ENCODE data around the gene BIRC2. TPM values are rescaled to one million over a fixed set of nuclear protein-coding genes. Genes with fewer than 3 reads are reported as not detected.
"Not testable (repeated sequence)": the region's sequence is repeated elsewhere in the genome, so short reads cannot be mapped to it uniquely, and the experiment has no call there.

Gene BIRC2
- total RNA-seq, 1 experiment from 2014 or later: 32.6 TPM

DNA sequence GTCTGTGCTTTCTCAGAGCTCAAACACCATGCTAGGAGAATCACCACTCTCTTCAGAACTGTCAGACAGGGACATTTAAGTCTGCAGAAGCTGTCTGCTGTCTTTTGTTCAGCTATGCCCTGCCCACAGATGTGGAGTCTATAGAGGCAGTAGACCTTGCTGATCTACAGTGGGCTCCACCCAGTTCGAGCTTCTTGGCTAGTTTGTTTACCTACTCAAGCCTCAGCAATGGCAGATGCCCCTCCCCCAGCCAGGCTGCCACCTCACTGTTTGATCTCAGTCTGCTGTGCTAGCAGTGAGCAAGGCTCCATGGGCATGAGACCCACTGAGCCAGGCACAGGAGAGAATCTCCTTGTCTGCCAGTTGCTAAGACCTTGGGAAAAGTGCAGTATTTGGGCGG is 46.2 kb upstream of the BIRC2 start:
- not testable (repeated sequence) for H3K4me2 ChIP-seq (ENCODE audit: low read length); BruUV-seq (replicated peaks); H3K36me3 ChIP-seq (ENCODE audit: control insufficient read depth in 1 of 2, insufficient read depth in 2 of 2, low read length in 2 of 2)

DNA sequence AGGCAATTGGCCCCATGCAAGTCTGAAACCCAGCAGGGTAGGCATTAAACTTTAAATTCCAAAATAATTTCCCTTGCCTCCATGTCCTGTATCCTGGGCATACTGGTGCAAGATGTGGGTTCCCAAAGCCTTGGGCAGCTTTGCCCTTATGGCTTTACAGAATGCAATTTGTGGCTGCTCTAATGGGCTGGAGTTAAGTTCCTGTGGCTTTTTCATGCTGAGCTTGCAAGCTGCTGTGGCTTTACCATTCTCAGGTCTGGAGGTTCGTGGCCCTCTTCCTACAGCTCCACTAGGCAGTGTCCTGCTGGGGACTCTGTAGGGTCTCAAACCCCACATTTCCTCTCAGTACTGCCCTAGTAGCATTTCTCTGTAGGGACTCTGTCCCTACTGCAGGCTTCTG is 44.8 kb upstream of the BIRC2 start:
- no peak for TF ChIP-seq SRF (IDR thresholded peaks at IDR 0.05; ENCODE audit: low read depth)
- Histone ChIP-seq H3K4me1 (ENCODE audit: control insufficient read depth in 1 of 2, insufficient read depth in 2 of 2, low read length in 2 of 2) (peaks cover 9 to 19% of the 10 kb centered on the region in 2 experiments), H3K4me2 (ENCODE audit: low read length) (no peak overlapping the region), H3K27me3 (ENCODE audit: insufficient read depth, low read length) (no peaks in the 10 kb centered on the region), H2AFZ (ENCODE audit: low read depth, low read length, poor library complexity, severe bottlenecking) (no peak overlapping the region), H4K20me1 (ENCODE audit: insufficient read depth) (no peaks in the 10 kb centered on the region), H3K9ac (ENCODE audit: low read length) (no peak overlapping the region), H3K9me3 (ENCODE audit: control insufficient read depth in 1 of 2, insufficient read depth in 1 of 2, low read depth in 1 of 2, low read length in 2 of 2) (no peaks in the 10 kb centered on the region; a peak in 1 of 4 replicates), H3K4me3 (replicated peaks in 1 of 2; ENCODE audit: low read depth in 1 of 2, low read length in 2 of 2) (no peak overlapping the region), H3K79me2 (ENCODE audit: insufficient read depth, low read length) (no peaks in the 10 kb centered on the region), H3K9me2 (ENCODE audit: insufficient read depth) (no peaks in the 10 kb centered on the region), H3K36me3 (ENCODE audit: control insufficient read depth in 1 of 2, insufficient read depth in 2 of 2, low read length in 2 of 2) (no peaks in the 10 kb centered on the region), H3K27ac (ENCODE audit: low read depth, low read length) (no peak overlapping the region)
- POLR2A ChIA-PET: no interaction called here
- intact Hi-C loops (cut with micrococcal nuclease): no loop called here
- ATAC-seq (no peak), DNase-seq (ENCODE audit: low read depth, low spot score) (no peak)
- RAD21 ChIA-PET (ENCODE audit: low non-redundant PET in 1 of 2, low total read pairs in 2 of 2, uncharacterized antibody in 2 of 2, unreplicated experiment in 2 of 2): no interaction called here
- CTCF ChIA-PET: no interaction called here
- BruUV-seq (replicated peaks): no TSS peak

More for the DNA sequence above, 46.2 kb upstream of the BIRC2 start:
- POLR2A ChIA-PET; ATAC-seq; intact Hi-C loops (cut with micrococcal nuclease); H3K79me2 ChIP-seq (ENCODE audit: insufficient read depth, low read length); H4K20me1 ChIP-seq (ENCODE audit: insufficient read depth); DNase-seq (ENCODE audit: low read depth, low spot score); H3K4me1 ChIP-seq (ENCODE audit: control insufficient read depth in 1 of 2, insufficient read depth in 2 of 2, low read length in 2 of 2); H3K4me3 ChIP-seq (replicated peaks in 1 of 2; ENCODE audit: low read depth in 1 of 2, low read length in 2 of 2); RAD21 ChIA-PET (ENCODE audit: low non-redundant PET in 1 of 2, low total read pairs in 2 of 2, uncharacterized antibody in 2 of 2, unreplicated experiment in 2 of 2); CTCF ChIA-PET; H3K9ac ChIP-seq (ENCODE audit: low read length); H3K27ac ChIP-seq (ENCODE audit: low read depth, low read length); H3K9me3 ChIP-seq (ENCODE audit: control insufficient read depth in 1 of 2, insufficient read depth in 1 of 2, low read depth in 1 of 2, low read length in 2 of 2); H3K9me2 ChIP-seq (ENCODE audit: insufficient read depth); H2AFZ ChIP-seq (ENCODE audit: low read depth, low read length, poor library complexity, severe bottlenecking); H3K27me3 ChIP-seq (ENCODE audit: insufficient read depth, low read length): not testable (repeated sequence)

DNA sequence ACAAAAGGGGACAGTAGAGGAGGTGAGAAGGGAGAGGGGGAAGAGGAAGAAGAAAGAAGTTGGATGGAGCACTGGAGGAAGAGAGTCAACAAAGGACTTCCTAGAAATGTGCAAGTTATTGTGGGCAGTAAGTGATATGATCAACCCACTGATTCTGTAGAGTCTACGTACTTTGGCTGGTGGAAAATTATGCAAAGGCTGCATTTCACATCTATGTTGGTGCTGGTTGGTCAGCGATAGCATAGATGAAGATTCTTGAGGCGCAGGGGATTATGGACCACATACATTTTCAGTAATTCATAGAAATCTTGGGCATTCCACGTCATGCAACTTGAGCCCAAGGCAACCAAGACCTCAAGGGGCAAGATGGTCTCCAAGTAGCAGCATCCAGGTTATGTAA is 42.3 kb upstream of the BIRC2 start:
- Histone ChIP-seq H3K9me3 (ENCODE audit: control insufficient read depth in 1 of 2, insufficient read depth in 1 of 2, low read depth in 1 of 2, low read length in 2 of 2) (no peaks in the 10 kb centered on the region; a peak in 1 of 4 replicates), H3K4me1 (ENCODE audit: control insufficient read depth in 1 of 2, insufficient read depth in 2 of 2, low read length in 2 of 2) (peaks cover 9 to 25% of the 10 kb centered on the region in 2 experiments), H3K79me2 (ENCODE audit: insufficient read depth, low read length) (no peaks in the 10 kb centered on the region), H4K20me1 (ENCODE audit: insufficient read depth) (no peaks in the 10 kb centered on the region), H3K4me3 (replicated peaks in 1 of 2; ENCODE audit: low read depth in 1 of 2, low read length in 2 of 2) (no peak overlapping the region), H3K27me3 (ENCODE audit: insufficient read depth, low read length) (no peaks in the 10 kb centered on the region), H3K9me2 (ENCODE audit: insufficient read depth) (no peaks in the 10 kb centered on the region), H3K4me2 (ENCODE audit: low read length) (no peak overlapping the region), H3K9ac (ENCODE audit: low read length) (no peak overlapping the region), H3K36me3 (ENCODE audit: control insufficient read depth in 1 of 2, insufficient read depth in 2 of 2, low read length in 2 of 2) (no peaks in the 10 kb centered on the region), H3K27ac (ENCODE audit: low read depth, low read length) (no peak overlapping the region), H2AFZ (ENCODE audit: low read depth, low read length, poor library complexity, severe bottlenecking) (no peak overlapping the region)
- DNase-seq (ENCODE audit: low read depth, low spot score) (no peak), ATAC-seq (no peak)
- CTCF ChIA-PET: no interaction called here
- no TSS peak for BruUV-seq (replicated peaks)
- RAD21 ChIA-PET (ENCODE audit: low non-redundant PET in 1 of 2, low total read pairs in 2 of 2, uncharacterized antibody in 2 of 2, unreplicated experiment in 2 of 2): no interaction called here
- POLR2A ChIA-PET: no interaction called here
- intact Hi-C loops (cut with micrococcal nuclease): no loop called here
- TF ChIP-seq CEBPB (IDR thresholded peaks at IDR 0.05; ENCODE audit: low read depth): no peak
- TF ChIP-seq, protein P1, sequence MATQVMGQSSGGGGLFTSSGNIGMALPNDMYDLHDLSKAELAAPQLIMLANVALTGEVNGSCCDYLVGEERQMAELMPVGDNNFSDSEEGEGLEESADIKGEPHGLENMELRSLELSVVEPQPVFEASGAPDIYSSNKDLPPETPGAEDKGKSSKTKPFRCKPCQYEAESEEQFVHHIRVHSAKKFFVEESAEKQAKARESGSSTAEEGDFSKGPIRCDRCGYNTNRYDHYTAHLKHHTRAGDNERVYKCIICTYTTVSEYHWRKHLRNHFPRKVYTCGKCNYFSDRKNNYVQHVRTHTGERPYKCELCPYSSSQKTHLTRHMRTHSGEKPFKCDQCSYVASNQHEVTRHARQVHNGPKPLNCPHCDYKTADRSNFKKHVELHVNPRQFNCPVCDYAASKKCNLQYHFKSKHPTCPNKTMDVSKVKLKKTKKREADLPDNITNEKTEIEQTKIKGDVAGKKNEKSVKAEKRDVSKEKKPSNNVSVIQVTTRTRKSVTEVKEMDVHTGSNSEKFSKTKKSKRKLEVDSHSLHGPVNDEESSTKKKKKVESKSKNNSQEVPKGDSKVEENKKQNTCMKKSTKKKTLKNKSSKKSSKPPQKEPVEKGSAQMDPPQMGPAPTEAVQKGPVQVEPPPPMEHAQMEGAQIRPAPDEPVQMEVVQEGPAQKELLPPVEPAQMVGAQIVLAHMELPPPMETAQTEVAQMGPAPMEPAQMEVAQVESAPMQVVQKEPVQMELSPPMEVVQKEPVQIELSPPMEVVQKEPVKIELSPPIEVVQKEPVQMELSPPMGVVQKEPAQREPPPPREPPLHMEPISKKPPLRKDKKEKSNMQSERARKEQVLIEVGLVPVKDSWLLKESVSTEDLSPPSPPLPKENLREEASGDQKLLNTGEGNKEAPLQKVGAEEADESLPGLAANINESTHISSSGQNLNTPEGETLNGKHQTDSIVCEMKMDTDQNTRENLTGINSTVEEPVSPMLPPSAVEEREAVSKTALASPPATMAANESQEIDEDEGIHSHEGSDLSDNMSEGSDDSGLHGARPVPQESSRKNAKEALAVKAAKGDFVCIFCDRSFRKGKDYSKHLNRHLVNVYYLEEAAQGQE (IDR thresholded peaks at IDR 0.05; ENCODE audit: low read depth): no peak
- TF ChIP-seq ZNF274 (IDR thresholded peaks at IDR 0.05; ENCODE audit: low read depth, low read length): no peak
- TF ChIP-seq POLR2AphosphoS5 (IDR thresholded peaks at IDR 0.05; ENCODE audit: low read depth, low read length): no peak
- no peak for TF ChIP-seq SRF (IDR thresholded peaks at IDR 0.05; ENCODE audit: low read depth)
- TF ChIP-seq CBX3 (IDR thresholded peaks at IDR 0.05; ENCODE audit: low read depth): no peak
- no peak for TF ChIP-seq TCF7L2 (IDR thresholded peaks at IDR 0.05; ENCODE audit: borderline replicate concordance, extremely low read depth, insufficient read depth, insufficient read length)
- TF ChIP-seq RAD21 (IDR thresholded peaks at IDR 0.05; ENCODE audit: low read depth): no peak
- no peak for TF ChIP-seq SP1 (IDR thresholded peaks at IDR 0.05; ENCODE audit: low read depth)
- TF ChIP-seq, protein P2, sequence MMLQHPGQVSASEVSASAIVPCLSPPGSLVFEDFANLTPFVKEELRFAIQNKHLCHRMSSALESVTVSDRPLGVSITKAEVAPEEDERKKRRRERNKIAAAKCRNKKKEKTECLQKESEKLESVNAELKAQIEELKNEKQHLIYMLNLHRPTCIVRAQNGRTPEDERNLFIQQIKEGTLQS (IDR thresholded peaks at IDR 0.05): no peak
- TF ChIP-seq FOSL1 (IDR thresholded peaks at IDR 0.05; ENCODE audit: low read depth): no peak
- no peak for TF ChIP-seq POLR2A (IDR thresholded peaks at IDR 0.05; ENCODE audit: borderline replicate concordance, extremely low read depth, insufficient read depth, insufficient read length)
- TF ChIP-seq EZH2phosphoT487 (IDR thresholded peaks at IDR 0.05; ENCODE audit: borderline replicate concordance): no peak

Data from HCT116 (cell line).